ENCODE data around the gene GRIN3A.
A peak's percentile ranks its signal among the peaks of the same experiment; 100 is the strongest.
"Not testable (repeated sequence)": the region's sequence is repeated elsewhere in the genome, so short reads cannot be mapped to it uniquely, and the experiment has no call there.

GRIN3A gene

DNA sequence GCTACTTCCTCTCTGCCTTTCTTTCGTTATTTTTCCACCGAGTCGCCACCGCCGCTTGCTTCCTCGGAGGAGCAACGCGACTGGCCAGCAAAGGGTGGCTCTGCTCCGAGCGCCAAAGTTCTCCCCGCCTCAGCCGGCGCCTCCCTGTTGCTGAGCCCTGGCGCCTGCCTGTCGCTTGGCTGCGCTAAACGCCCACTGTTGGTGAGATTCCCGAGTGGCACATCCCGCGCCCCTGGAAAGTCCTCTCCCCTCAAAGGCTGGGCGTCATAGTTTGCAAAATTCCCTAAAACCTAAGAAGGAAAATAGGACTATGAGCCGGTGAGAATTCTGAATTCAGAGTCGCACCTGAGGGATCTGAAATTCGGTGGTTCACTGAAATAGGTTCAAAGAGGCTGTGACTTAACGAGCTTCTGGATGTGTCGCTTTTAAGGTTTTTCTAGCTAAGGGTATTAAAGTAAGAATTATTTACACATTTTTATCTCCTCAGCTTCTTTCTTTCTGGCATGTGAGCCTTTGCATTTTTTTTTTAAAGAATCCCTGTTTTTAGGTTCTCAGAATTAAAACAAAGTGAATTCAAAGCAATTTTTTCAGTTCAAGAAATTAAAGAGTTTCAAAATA lies at the start of gene GRIN3A:
TSS of gene GRIN3A (minus strand) at position 82 of the 618 bp plus-strand sequence. CDS start 668 bp downstream, outside the sequence.
- DNase-seq, result peak; percentile 76

DNA sequence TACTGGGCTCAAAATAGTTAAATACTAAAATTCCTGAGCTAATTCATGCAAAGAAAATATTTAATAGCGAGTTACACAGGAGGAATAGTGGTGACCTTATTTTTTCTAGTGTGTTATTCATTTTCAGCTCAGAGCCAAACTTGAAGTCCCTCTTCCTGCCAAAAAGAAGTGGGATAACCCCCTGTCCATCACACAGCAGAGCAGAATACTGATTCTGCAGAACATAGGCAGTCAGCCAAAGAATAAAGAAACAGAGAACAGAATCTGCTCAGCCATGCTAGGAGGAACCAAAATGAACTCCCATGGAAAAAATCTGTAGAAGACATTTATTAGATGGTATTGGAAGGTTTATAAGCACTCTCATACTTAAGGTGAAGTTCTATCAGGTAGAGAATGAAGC lies 49.4 kb upstream of the GRIN3A start:
- DNase-seq, result no peak

DNA sequence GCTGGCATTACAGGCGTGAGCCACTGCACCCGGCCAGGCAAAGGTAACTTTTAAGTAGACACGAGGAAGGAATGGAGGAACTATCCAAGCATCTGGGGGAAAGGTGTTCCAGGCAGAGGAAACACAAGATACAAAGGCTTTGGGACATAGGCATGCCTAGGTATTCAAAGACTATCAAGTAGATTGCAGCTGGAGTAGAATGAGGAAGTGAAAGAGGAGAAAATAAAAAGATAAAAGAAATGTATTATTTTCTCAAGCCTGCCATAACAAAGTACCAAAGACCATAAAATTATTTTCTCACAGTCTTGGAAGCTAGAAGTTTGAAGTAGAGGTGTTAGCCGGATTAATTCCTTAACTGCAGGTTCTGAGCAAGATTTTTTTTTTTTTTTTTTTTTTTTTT lies 39.9 kb upstream of the GRIN3A start:
- DNase-seq, result no peak

DNA sequence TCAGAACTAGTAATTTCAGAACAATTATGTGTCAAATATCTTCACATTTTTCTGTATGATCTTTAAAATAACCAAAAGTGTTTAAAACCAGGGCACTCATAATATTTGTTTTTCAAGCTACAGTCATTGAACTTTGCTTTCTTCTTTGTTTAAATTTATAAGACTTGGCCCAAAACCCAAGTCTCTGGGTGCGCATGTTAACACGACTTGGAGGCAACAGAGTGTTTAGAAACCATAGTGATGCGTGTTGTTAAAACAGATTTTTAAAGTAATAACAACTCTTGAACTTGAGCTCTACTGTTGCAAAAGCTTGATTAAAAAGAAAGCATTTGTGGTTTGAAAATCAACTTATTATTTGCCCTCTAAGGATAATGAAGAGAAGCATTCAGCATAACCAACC lies 26.0 kb upstream of the GRIN3A start:
- DNase-seq, result no peak

DNA sequence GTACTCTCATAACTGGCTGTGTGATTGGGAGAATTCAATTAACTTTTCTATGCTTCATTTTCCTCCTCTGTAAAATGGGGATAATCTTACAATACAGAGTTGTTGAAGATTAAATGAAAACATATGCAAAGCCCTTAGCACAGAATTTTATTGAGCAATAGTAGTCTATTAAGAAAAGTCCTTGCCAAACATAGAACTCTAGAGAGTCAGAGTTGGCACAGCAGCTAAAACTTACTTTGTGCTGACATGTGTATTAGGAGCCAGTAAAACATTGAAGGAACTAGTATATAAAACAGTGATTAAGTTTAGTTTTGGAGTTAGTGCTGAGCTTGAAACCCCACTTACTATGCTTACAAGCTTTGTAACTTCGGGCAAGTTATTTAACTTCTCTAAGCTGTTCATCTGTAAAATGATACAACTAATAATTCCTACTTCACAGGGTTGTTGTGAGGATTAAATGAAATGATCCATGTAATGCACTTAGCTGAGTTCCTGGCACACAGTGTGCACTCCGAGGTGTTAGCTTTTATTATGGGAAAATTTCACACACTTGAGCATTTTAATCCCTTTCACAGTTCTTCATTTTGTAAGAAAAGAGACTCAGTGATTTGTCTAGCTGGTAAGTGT lies 20.0 kb upstream of the GRIN3A start:
- no peak for DNase-seq

DNA sequence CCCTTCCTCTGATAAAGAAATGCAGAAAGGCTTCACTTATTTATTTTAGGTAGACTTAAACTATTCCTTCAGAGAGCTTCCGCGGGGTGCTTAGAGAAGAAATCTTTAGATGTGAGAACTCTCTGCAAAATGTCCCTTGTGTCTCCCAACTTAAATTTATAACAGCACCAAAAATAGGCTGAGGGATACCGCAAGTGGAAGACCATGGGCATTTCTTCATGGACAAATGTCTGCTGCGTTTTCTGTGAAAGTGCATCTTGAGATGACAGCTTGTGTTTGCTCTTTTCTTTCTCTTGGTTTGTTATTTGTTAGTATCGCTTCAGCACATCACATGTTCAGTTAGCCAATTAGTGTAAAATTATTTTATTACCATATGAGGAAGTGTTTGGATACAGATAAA lies 15.3 kb upstream of the GRIN3A start:
- no peak for DNase-seq

DNA sequence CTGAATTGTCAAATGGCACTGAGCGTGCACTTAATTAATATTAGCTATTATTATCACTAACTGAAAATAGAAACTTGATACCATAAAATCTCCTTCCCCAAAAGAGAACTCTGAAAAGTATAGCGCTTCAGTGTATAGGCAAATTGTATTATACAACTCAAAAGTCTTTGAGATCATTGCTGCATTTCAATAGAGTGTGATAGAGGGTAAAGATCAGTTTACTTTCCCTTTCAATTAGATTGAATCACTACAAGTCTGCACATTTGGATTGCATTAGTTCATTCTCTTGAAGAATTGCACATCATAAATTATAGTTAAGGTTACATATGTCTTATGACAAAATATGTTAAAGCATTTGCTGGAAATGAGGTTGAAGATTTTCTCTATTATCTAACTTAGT lies 13.4 kb upstream of the GRIN3A start:
- DNase-seq, result no peak

DNA sequence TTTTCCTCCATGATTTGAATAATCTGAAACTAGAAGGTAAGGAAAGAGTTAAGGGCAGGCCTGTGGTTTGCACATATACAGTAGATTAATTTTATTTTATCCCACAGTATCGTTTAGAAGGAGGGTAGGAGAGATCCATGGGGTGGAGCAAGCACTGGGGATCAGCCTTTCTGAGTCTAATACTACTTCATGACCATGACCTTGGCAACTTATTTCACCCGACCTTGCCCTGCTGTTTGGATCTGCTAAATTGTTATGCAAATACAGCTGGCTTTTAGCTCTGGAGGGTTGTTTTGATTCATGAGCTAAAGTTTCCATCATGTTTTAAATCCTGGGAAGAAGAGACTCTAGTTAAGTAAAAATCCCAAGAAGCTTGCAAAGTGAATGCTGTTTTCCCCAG lies 864 bp upstream of the GRIN3A start:
- DNase-seq, result no peak

DNA sequence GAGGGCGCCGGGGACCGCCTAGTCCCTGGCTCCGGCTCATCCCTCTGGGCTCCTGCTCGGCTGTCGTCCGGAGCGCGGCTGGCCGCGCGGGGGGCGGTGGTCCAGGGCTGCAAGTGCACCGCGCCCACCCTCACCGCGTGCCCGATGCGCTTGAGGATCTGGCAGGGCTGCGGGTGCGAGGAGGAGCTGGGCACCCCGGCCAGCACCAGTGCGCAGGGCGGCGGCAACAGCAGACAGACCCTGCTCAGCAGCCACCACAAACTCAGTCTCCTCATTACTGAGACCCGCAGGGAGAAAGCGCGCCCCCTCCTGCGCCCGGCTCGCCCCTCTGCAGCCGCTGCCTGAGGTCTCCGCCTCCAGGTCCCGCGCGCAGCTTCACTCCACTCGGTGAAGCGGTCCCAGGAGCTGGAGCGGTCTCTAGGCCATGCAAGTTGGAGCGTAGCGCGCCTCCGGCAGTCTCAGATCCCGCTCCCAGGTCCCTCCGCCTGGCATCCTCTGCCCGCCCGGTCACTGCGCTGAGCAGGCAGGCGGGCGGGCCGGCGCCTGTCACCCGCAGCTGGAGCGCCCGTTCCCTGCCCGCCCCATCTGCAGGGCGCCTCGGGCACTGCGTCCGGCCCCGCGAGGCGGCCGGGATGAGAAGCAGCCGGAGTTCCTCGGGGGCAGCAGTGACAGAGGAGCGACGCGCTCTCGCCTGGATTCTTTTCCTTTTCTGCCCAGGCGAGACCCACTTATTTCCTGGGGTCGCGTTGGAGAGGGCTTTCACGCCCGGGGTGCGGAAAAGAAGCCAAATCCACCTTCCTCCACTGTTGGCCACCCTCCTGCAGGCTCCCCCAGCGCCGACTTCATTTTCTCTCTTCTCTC lies 512 bp downstream of the GRIN3A start:
- DNase-seq, result peak; percentile 58

DNA sequence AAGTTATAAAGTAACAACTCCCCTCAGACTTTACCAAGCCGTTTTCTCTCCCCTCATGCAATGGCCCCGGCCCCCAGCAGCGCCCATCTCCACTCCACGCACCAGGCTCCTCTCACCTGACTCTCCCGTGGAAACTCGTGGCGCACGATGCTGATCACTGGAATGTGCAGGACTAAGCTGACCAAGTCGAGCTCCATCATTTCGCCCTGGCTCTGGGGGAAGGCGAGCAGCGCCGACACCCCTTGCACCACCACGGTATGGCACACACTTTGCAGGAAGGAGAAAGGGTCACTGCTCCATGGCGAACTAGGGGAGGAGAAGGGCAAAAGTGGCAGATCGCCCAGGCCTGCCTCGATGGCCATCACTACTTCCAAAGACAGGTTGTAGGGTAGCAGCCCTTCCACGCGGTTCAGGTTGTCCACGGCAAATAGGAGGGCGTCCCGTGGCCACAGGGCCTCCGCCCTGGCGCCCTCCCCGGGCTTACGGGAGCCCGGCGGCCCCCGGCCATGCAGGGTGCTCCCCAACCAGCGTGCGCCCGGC lies 1.2 kb downstream of the GRIN3A start:
- no peak for DNase-seq

DNA sequence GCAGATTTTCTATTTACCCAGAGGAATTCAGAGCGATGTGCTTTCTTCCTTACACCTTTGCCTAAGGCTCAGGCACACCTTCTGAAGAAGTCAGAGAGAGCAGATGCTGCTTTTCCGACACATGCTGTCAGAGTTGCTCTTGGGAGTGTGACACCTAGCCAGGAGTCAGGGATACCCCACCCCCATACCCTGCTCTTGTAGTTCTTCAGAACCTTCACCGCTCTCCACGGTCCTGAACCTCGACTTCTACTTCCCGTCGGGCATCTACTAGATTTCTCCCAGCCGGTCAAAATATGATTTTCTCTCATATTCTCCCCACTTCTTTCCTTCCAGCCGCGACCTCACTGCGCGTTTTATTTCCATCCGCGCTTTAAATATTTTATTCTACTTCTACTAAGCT lies 1.7 kb downstream of the GRIN3A start:
- DNase-seq, result no peak

DNA sequence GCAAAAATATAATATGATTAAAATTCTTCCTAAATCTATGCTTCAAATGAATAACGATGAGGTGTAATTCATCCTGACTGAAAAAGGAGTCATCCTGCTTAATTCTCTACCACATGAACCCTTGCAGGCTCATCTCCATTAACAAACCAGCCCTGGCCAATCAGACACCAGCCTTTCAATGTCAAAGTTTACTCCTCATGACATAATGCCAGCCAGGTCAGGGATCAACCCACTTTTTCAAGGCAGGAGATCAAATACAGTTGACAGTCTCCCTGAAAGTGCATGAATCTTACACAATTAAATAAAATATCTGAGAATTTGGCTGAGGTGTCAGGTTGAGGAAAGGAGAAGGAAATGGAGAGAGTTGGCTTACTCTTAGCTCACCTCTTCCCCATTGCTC lies 7.0 kb downstream of the GRIN3A start:
- DNase-seq, result no peak

DNA sequence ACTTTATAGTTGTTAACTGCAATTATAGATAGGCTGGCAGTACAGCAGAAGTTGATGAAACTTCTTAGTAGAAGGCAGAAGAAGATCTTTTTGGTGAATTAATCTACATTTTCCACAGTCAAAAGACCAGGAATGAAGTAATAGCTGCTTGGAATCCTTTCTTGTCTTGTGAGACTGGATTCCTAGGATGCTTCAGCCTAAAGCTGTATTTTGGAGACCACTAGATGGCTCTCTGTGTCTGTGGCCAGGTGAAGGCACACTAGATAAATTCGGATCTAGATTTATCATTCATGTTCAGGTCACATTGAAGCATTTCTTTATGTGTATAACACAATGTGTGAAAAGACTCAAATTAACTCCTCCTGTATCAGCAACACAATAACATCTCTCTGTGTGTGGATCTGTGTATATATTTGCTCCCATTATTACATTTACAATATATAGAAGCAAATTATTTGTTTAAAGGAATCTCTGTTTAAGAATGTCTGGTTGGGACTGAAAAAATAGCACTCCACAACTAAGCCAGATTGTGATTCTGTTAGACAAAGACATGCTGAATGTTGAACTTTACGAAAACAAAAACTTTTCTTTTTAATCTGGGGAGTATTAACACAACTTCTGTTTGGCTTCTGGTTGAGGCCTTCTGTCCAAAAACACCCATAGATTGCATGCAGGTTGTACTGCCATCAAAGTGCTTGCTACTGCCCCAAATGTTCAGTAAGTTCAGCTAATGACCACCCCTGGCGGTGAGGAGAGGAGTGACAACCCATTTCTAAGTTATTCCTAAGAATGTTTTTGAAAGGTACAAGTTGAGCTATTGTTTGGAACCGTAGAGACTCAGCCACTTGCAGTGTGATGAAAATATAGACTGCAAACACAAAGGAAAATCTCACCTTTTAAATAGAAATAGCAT lies 10.6 kb downstream of the GRIN3A start:
- peak; percentile 43 for DNase-seq

DNA sequence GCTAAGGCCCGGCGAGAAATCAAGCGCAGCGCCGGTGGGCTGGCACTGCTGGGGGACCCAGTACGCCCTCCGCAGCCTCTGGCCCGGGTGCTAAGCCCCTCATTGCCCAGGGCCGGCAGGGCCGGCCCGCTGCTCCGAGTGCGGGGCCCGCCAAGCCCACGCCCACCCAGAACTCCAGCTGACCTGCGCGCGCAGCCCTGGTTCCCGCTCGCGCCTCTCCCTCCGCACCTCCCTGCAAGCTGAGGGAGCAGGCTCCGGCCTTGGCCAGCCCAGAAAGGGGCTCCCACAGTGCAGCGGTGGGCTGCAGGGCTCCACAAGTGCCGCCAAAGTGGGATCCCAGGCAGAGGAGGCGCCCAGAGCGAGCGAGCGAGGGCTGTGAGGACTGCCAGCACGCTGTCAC lies 14.2 kb downstream of the GRIN3A start:
- not testable (repeated sequence) for DNase-seq

DNA sequence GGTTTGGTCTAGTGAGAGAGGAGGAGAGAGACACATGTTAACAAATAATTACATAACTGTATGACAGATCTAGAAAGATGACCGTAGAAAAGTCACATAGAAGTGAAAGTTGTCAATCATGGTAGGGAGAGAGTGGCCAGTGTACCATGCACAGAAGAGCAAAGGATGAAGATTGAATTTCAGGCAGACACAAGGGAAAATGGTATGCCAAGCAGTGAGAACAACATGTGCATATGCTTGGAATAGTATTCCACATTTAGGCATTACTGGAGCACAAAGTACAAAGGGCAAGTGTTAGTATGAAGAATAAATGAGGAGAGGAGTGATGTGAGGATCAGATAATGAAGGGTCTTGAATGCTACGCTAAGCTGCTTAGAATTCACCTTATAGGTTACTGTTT lies 20.3 kb downstream of the GRIN3A start:
- no peak for DNase-seq

DNA sequence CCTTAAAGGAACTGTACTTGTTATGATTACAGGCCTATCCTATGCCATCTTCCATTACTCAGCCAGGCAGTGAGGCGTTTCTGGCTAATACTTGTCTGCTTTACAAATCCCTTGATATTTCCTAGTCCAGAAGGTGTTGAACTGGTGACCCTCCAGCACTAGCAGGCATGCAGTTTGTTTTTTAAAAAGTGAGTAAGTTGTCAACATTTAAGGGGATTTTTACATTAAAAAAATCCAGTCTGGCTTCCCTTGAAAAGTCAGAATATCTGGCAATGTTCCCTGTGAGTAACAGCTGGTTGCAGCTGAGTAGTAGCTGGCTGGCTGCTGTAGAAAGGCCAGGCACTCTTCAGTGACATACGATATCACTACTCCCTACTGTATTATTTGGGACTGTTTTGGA lies 21.8 kb downstream of the GRIN3A start:
- DNase-seq, result no peak

DNA sequence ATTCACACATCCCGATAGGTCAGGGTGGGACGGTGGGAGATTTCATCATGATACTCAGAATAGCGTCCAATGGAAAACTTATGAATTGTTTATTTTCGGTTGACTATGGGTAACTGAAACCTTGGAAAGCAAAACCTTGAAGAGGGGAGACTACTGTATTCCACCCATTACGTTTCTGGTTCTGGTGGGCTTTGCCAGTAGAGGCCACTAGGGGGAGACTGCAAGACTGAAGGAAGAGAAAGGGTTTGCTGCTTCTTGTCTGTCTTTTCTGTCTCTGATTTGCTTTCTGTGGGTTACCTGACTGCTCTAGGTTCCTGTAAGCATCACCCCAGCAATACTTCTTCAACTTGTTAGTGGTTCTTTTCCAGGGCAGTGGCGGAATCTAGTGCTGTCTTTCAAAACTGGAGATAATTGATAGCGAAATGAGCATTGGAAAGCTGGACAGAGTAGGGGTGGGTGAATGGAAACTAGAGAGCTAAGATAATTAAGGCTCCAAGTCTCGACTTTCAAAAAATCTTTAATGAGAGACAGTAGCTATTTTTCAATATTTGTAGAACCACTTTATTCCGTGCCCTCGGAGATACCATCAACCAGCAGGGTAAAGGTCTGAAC lies 27.0 kb downstream of the GRIN3A start:
- no peak for DNase-seq

DNA sequence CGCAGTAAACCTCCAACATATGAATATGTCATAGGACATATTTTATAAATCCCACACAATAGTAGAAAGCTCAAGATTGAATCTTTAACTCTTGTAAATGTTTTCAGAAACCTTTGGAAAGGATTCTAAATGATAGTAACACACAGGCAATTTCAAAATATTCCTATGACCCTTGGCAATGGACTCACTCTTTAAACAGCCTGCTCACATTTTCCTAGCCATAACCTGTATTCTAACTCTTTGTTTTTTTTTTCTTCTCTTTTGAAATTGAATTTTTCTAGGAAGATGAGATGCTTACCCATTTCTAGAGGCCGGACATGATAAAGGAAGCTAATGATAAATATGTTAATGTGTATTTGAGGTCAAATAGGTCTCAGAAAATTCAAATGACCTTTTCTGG lies 29.6 kb downstream of the GRIN3A start:
- no peak for DNase-seq

DNA sequence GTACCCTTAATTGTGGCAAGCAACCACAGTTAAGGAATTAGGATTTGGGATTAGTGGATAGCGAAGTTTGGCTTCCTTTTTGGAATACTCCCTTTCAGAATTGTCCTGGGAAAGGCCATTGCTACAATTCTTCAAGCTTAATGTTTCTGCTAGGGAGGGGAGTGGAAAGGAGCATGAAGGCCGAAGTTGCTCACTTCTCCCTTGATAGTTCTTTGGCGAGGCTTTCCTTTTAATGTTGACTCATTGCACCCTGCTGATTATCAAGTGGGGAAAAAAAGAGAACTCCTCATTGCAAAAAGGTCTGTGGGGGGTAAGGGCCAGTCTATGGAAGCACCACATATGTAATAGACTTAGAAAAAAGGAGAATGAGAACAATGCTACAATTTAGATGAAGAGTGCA lies 30.7 kb downstream of the GRIN3A start:
- no peak for DNase-seq

DNA sequence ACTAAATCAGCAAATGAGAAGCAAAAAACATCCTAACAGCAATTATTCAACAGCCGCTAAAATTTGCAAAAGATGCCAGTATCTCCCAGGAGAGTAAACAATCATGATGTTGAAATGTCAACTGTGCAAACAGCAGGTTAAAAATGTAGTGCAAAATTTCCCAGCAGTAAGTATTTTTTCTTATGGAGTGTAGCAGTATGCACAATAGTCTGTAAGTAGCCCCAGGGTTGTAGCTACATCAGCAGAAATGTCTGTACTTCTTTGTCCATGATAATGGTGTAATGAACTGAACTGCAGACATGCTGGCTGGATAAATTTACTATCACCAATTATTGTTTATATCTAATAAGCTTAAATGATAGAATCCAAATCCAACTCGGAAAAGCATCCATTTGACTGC lies 31.4 kb downstream of the GRIN3A start:
- DNase-seq, result no peak

DNA sequence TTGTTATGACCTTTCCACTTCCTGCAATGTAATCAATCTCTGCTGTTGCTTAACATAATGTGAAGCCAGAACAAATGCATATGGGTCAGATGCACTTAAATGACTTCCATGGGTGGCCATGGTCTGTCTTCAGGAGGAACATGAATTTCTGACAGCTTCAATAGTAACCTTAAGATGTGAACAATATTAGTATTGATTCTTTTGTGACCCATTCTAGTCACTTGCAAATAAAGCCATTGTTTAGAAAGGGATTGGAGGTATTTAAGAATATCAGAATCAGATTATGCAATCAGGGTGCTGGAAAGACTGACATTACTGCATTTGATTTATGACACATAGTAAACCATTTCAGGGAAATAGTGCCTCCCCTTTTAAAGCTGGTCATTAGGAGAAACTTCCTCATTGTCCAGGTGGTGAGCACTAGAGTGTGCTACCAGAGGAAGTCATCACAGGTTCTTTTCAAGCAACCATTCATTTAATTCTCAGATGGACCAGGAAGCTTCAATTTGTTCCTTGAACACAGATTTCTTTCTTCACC lies 32.1 kb downstream of the GRIN3A start:
- DNase-seq, result no peak

DNA sequence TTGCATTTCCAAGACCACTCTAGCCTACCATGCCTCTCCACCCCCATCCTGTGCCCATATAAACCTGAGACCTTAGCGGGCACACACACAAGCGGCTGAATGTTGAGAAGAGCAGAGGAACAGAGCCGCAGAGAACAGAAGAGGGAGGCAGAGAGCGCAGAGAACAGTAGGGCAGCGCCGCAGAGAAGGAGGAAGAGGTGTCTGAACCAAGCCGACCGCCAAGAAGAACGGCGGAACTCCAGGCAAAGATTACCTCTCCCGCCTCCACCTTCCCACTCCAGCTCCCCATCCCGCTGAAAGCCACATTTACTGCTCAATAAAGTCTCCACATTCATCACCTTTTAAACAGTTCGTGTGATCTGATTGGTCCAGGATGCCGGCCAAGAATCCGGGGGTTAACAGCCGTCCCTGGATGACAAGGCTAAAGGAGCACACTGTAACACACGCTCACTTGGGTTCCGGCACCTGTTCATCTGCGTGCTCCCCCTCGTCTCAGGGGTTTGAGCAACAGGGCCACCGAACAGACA lies 33.2 kb downstream of the GRIN3A start:
- DNase-seq, result peak; percentile 48

Data from COR-L47 (cell line).